COR-L47 (cell line): ENCODE data around the gene RADIL.
A peak's percentile ranks its signal among the peaks of the same experiment; 100 is the strongest.

Experiments
- DNase-seq: peaks from one replicate; lab custom pipeline; 2025; lab: John Stamatoyannopoulos, UW

RADIL gene

DNA sequence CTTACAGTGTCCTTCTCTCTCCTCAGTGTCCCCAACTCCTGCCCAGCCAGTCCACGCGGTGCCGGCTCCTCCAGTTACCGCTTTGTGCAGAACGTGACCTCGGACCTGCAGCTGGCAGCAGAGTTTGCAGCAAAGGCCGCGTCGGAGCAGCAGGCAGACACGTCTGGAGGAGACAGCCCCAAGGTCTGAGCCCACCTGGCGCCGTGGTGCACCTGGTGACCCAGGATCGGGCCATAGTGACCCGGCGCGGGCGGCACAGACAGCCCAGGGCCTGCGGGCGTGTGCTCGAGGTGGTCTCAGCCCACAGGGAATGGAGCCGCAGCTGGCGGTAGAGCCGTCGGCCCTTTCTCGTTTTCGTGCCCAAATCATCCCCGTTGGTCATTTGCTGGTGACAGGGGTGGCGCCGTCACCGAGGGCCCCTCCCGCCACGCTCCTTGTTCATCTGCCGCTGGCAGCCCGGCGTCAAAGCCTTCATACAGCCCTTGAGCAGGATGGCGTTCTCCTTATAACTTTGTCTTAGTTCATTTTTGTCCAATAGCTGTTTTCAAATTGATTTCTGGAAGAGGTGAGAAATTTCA, 129.0 kb downstream of the RADIL start:
- DNase-seq = no peak

- peak; percentile 66 for DNase-seq
Observed at GRCh38 chr7:4753598-4754432, 129.7 kb downstream of the RADIL start.

GRCh38 chr7:4751398-4751947, 132.0 kb downstream of the RADIL start:
- no peak for DNase-seq

DNA sequence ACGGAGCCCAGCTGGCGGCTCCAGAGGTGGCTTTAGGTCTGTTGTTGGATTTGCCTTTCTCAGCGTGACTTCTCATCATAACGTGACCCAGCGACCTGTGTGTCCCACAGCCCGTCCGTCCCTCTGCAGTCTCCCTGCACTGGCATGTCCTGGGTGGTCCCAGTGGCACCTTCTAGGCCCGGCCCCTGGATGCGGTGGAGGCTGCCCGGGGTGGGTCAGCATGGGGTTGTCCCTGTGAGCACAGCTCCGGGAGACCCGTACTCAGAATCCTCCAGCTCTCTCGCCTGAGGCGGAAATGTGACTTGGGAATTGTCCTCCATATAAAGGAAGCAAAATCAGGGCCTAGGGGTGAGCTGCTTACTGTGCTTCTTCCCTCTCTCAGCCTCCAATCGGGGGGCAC, 133.7 kb downstream of the RADIL start:
- DNase-seq = no peak

DNA sequence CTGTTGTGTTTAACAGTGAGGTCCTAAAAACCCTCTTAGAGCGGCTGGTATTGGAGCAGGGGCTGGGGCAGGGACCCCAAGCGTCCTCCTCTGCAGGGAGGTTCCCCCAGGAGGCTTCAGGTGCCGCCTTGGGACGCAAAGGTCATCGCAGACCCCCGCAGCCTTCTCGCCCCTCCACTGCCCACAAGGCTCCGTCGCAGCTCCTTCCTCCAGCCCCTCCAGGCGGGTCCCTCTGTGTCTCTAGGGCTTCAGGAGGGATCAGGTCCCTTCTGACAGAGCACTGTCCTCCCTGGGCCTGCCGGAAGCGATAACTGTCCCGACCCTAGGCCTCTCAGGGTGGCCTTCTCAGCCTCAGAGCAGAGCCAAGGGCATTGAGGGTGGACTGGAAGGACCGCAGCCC, 134.2 kb downstream of the RADIL start:
- DNase-seq = no peak
